Ishikawa (cell line): Measurements from ENCODE around the gene TACC2.

Experiments used
- CEBPB ChIP-seq: IDR thresholded peaks from 2 replicates; pipeline ENCODE4 v1.6.1; 2012
- CREB1 ChIP-seq: IDR thresholded peaks from 2 replicates; pipeline ENCODE4 v1.6.1; 2012; ENCODE audit warnings: low read depth
- EP300 ChIP-seq: IDR thresholded peaks from 2 replicates; pipeline ENCODE4 v1.6.1; 2012; ENCODE audit warnings: borderline replicate concordance
- MAX ChIP-seq: IDR thresholded peaks from 2 replicates; pipeline ENCODE4 v1.6.1; 2012
- RAD21 ChIP-seq: IDR thresholded peaks from 2 replicates; pipeline ENCODE4 v1.6.1; 2012; ENCODE audit warnings: low read depth
- TAF1 ChIP-seq: IDR thresholded peaks from 2 replicates; pipeline ENCODE4 v1.6.1; 2012; ENCODE audit warnings: low read depth, mild to moderate bottlenecking
- TCF12 ChIP-seq: IDR thresholded peaks from 2 replicates; pipeline ENCODE4 v1.6.1; 2012; ENCODE audit warnings: low read depth

GRCh38 chr10:122042836-122043235 lies 53.9 kb downstream of the TACC2 start:
- TF ChIP-seq TAF1 (no peak), TCF12 (no peak), CREB1 (no peak), EP300 (no peak), MAX (no peak), CEBPB (no peak), RAD21 (no peak)
